Stimulated activated CD4-positive, alpha-beta T cell treated with anti-CD3 and anti-CD28 coated beads, Interleukin-4, amount 100 ng/mL, for 48 hours (primary cell): ENCODE measurements around the gene KLC3.

Source experiments
- DNase-seq, 2 donors: peaks; one replicate each; pipeline ENCODE4 v3.0.0-alpha.2; 2020; ENCODE audit warnings: low read depth in 2 of 2

KLC3 gene

GRCh38 chr19:45376045-45376724 is 35.6 kb downstream of the KLC3 start:
- DNase-seq = no peak

- DNase-seq = no peak
These were observed 39.6 kb downstream of the KLC3 start for GRCh38 chr19:45380107-45380506.

- DNase-seq = no peak
These were observed 41.9 kb downstream of the KLC3 start for GRCh38 chr19:45382426-45382825.

GRCh38 chr19:45385392-45386221 is 45.1 kb downstream of the KLC3 start:
- DNase-seq = no peak

- no peak for DNase-seq
These were observed 50.8 kb downstream of the KLC3 start for GRCh38 chr19:45391346-45391745.

- no peak for DNase-seq
These were observed 51.5 kb downstream of the KLC3 start for GRCh38 chr19:45391871-45392665.

- DNase-seq = no peak
These were observed 55.5 kb downstream of the KLC3 start for GRCh38 chr19:45395821-45396617.

- no peak for DNase-seq
These were observed 59.6 kb downstream of the KLC3 start for GRCh38 chr19:45400192-45400591.
